HFFc6 (cell line): ENCODE measurements around the gene AGT. TPM values are rescaled to one million over a fixed set of nuclear protein-coding genes. Genes with fewer than 3 reads are reported as not detected.

Experiments used
- total RNA-seq, 6 experiments: library from RNA; stranded (reverse); fragmentation: NEBNext Ultra II Directional; extraction: Animal tissue kit (Norgen Biotek cat#: 25700); gene quantifications; 2 replicates in 1 of 6; 3 replicates in 5 of 6; pipeline ENCODE4 v1.2.3, GENCODE V29; 2021

The AGT gene
- total RNA-seq, 6 experiments from 2014 or later: 0.09 to 0.19 (median 0.13) TPM; not detected in 2

Other genes with a start within 250 kb of the AGT start
- 10 to 100 TPM; 17.0 to 23.0 (median 20.6) TPM for gene COG2, start 71.6 kb downstream of the AGT start, total RNA-seq
- not detected for gene CAPN9, start 33.3 kb upstream of the AGT start, total RNA-seq
- gene C1orf198, start 154.4 kb upstream of the AGT start, total RNA-seq: 100 to 1,000 TPM in 1 of 6 experiments, 10 to 100 TPM in 5; 72.4 to 118 (median 88.4) TPM